SK-N-MC (cell line): ENCODE results near the gene PGRMC1.
"Not testable (repeated sequence)": the region's sequence is repeated elsewhere in the genome, so short reads cannot be mapped to it uniquely, and the experiment has no call there.

Source experiments
- DNase-seq: peaks from one replicate; pipeline ENCODE4 v3.0.0-alpha.2; 2011; ENCODE audit warnings: low read depth, low spot score
- H3K27ac ChIP-seq: fragments of 200-600 bp; sonication (generic); 2 replicates; pipeline ENCODE4 v1.5.1; 2016; ENCODE audit warnings: mixed run types
- H3K36me3 ChIP-seq: fragments of 200-600 bp; sonication (generic); 2 replicates; pipeline ENCODE4 v1.6.1; 2017; ENCODE audit warnings: antibody characterized with exemption, low read length, mixed read lengths; ENCODE audit not compliant: insufficient read depth
- H3K4me3 ChIP-seq: fragments of 200-600 bp; sonication (generic); 2 replicates; pipeline ENCODE4 v1.5.1; 2016
- H3K9ac ChIP-seq: fragments of 200-600 bp; sonication (generic); 2 replicates; pipeline ENCODE4 v1.8.0; 2017; ENCODE audit warnings: mixed run types, mixed read lengths; ENCODE audit not compliant: insufficient read length
- H3K9me3 ChIP-seq: fragments of 200-600 bp; sonication (generic); 2 replicates; pipeline ENCODE4 v1.6.1; 2017; ENCODE audit warnings: low read depth, mild to moderate bottlenecking, antibody characterized with exemption, low read length, moderate library complexity, mixed read lengths
- EZH2 ChIP-seq: fragments of 200-600 bp; sonication (generic); IDR thresholded peaks from one replicate; pipeline ENCODE4 v1.6.1; 2017; ENCODE audit warnings: antibody characterized with exemption
- FOXP2 ChIP-seq: optimal IDR thresholded peaks from 2 replicates; pipeline ENCODE3; 2011; ENCODE audit warnings: mild to moderate bottlenecking, moderate library complexity; ENCODE audit not compliant: insufficient read depth; ENCODE audit errors: extremely low read length, control extremely low read depth
- POLR2AphosphoS5 ChIP-seq: IDR thresholded peaks from 2 replicates; pipeline ENCODE4 v1.6.1; 2012; ENCODE audit warnings: mild to moderate bottlenecking, low read depth, low read length, borderline replicate concordance

Gene PGRMC1

DNA sequence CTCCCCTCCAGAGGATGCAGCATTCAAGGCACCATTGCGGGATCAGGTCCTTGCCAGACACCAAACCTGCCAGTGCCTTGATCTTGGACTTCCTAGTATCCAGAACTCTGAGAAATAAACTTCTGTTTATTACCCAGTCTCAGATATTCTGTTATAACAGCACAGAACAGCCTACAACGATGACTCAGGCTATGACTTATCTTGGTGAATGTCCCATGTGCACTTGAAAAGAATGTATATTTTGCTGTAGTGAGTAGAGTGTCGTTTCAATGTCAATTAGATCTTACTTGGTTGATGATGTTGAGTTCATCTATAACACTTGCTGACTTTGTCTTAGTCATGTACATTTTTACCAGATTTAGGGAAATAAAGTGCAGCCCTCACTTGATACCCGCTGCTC lies 34.5 kb upstream of the PGRMC1 start:
- no peak overlapping the region for H3K4me3 ChIP-seq
- no peaks in the 10 kb centered on the region for H3K36me3 ChIP-seq
- DNase-seq, result no peak
- no peak overlapping the region for H3K27ac ChIP-seq
- H3K9me3 ChIP-seq, result no peaks in the 10 kb centered on the region
- TF ChIP-seq EZH2, result no peak
- TF ChIP-seq FOXP2, result no peak
- no peak for TF ChIP-seq POLR2AphosphoS5
- no peak overlapping the region for H3K9ac ChIP-seq

- TF ChIP-seq FOXP2, result no peak
- TF ChIP-seq POLR2AphosphoS5, result no peak
- no peak for TF ChIP-seq EZH2
- Histone ChIP-seq H3K9ac (no peak overlapping the region), H3K27ac (no peak overlapping the region), H3K36me3 (no peaks in the 10 kb centered on the region), H3K4me3 (no peak overlapping the region), H3K9me3 (no peaks in the 10 kb centered on the region)
- DNase-seq, result no peak
These were observed 29.9 kb upstream of the PGRMC1 start for GRCh38 chrX:119206203-119206602.

DNA sequence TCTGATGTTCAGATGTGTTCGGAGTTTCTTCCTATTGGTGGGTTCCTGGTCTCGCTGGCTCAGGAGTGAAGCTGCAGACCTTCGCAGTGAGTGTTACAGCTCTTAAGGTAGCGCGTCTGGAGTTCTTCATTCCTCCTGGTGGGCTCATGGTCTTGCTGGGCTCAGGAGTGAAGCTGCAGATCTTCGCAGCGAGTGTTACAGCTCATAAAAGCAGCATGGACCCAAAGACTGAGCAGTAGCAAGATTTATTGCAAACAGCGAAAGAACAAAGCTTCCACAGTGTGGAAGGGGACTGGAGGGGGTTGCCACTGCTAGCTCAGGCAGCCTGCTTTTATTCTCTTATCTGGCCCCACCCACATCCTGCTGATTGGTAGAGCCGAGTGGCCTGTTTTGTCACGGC lies 28.6 kb upstream of the PGRMC1 start:
- not testable (repeated sequence) for H3K9ac ChIP-seq, H3K9me3 ChIP-seq, H3K4me3 ChIP-seq, DNase-seq, H3K36me3 ChIP-seq, H3K27ac ChIP-seq

- H3K27ac ChIP-seq, result no peak overlapping the region
- TF ChIP-seq EZH2 (no peak), FOXP2 (no peak), POLR2AphosphoS5 (no peak)
- no peak overlapping the region for H3K4me3 ChIP-seq
- DNase-seq, result no peak
- H3K36me3 ChIP-seq, result no peaks in the 10 kb centered on the region
- H3K9me3 ChIP-seq, result no peaks in the 10 kb centered on the region
- H3K9ac ChIP-seq, result no peak overlapping the region
These were observed 27.6 kb upstream of the PGRMC1 start for GRCh38 chrX:119208401-119209057.

DNA sequence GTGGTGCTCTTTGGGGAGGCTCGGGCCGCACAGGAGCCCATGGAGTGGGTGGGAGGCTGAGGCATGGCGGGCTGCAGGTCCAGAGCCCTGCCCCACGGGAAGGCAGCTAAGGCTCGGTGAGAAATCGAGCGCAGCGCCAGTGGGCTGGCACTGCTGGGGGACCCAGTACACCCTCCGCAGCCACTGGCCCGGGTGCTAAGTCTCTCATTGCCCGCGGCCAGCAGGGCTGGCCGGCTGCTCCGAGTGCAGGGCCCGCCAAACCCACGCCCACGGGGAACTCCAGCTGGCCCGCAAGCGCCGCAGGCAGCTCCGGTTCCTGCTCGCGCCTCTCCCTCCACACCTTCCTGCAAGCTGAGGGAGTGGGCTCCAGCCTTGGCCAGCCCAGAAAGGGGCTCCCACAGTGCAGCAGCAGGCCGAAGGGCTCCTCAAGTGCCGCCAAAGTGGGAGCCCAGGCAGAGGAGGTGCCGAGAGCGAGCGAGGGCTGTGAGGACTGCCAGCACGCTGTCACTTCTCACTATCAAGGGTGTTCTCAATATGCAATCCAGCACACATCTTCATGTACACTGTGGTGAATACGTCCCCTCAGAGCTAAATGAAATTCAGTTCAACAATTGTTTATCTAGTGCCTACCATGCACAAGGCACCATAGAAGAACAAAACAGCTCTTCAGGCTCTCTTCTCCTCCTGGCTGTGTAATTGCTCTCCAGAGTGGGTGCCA lies 25.0 kb upstream of the PGRMC1 start:
- H3K27ac ChIP-seq, H3K36me3 ChIP-seq, H3K4me3 ChIP-seq, DNase-seq, H3K9ac ChIP-seq, H3K9me3 ChIP-seq: not testable (repeated sequence)

GRCh38 chrX:119211649-119212014 lies 24.5 kb upstream of the PGRMC1 start:
- no peak overlapping the region for H3K27ac ChIP-seq
- no peaks in the 10 kb centered on the region for H3K36me3 ChIP-seq
- H3K4me3 ChIP-seq, result no peak overlapping the region
- TF ChIP-seq POLR2AphosphoS5 (no peak), FOXP2 (no peak), EZH2 (no peak)
- no peaks in the 10 kb centered on the region for H3K9me3 ChIP-seq
- DNase-seq, result no peak
- H3K9ac ChIP-seq, result no peak overlapping the region

- no peak overlapping the region for H3K4me3 ChIP-seq
- DNase-seq, result no peak
- H3K36me3 ChIP-seq, result no peaks in the 10 kb centered on the region
- H3K27ac ChIP-seq, result no peak overlapping the region
- TF ChIP-seq EZH2 (no peak), FOXP2 (no peak), POLR2AphosphoS5 (no peak)
- no peak overlapping the region for H3K9ac ChIP-seq
- H3K9me3 ChIP-seq, result no peaks in the 10 kb centered on the region
These were observed 17.9 kb upstream of the PGRMC1 start for GRCh38 chrX:119218198-119218597.

DNA sequence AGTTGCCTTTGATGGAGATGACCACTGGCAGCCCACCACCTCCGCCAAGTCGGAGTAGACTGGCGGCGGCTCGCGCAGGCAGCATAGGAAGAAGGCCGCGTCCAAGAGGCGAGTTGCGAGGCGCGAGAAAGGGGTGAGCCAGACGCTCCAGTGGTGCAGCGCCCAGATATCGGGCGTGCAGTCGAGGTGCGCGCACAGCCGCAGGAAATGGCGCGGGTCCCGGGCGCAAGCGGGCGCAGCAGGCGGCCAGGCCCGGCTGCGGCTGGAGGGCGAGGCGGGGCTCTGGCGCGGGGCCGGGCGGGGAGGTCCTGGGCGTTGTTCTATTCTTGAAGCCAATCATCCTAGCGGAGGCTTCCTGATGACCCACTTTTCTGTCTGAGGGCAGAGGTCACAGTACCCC lies 13.2 kb upstream of the PGRMC1 start:
- no peak for DNase-seq
- TF ChIP-seq EZH2 (no peak), POLR2AphosphoS5 (no peak), FOXP2 (no peak)
- no peaks in the 10 kb centered on the region for H3K36me3 ChIP-seq
- H3K9me3 ChIP-seq, result no peaks in the 10 kb centered on the region
- no peak overlapping the region for H3K4me3 ChIP-seq
- H3K9ac ChIP-seq, result no peak overlapping the region
- H3K27ac ChIP-seq, result no peak overlapping the region

DNA sequence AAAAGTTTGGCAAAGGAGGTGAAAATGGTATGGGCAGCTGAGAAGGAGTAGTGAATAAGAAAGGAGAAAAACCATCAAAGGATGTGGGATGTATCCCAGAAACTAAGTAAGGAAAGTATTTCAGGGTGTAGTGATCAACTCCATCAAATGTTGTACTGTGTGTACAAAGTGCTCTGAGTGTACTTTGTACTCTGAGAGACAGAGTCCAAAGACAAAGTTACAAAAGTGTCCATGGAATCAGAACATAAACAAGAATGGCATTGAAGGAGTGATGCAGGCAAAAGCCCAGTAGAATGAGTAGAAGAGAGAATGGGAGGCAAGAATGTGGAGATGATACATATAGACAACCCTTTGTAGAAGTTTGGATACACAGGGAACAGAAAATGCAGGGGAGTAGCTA lies 12.3 kb upstream of the PGRMC1 start:
- H3K27ac ChIP-seq, result no peak overlapping the region
- no peak for TF ChIP-seq EZH2
- TF ChIP-seq POLR2AphosphoS5, result no peak
- TF ChIP-seq FOXP2, result no peak
- no peak overlapping the region for H3K9ac ChIP-seq
- H3K4me3 ChIP-seq, result no peak overlapping the region
- no peaks in the 10 kb centered on the region for H3K9me3 ChIP-seq
- H3K36me3 ChIP-seq, result no peaks in the 10 kb centered on the region
- DNase-seq, result no peak
